Stimulated activated CD4-positive, alpha-beta T cell treated with anti-CD3 and anti-CD28 coated beads, Interleukin-2, amount 100 ng/mL, for 48 hours (primary cell): ENCODE measurements around the gene ANKRD34A.
"Not testable (repeated sequence)": the region's sequence is repeated elsewhere in the genome, so short reads cannot be mapped to it uniquely, and the experiment has no call there.

Experiments used
- DNase-seq, 2 donors: peaks; one replicate each; pipeline ENCODE4 v3.0.0-alpha.2; 2020

ANKRD34A gene

DNA sequence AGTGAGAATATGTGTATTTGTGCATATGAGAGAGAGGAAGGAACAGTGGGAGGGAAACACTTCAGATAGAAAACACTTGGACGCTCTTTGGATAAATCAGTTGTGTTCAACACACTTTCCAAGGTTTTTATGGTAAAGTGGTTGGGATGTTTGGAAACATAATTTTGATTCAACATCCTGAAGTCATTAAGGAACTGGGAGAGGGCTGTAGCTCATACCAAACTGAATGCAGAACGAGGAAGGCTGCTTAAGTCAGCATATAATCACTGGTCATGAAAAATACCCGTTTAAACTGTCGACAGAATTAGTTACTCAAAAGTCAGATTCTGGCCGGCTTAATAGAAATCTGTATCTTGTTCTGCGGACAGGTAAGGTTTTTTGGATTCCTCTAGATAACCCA, 21.5 kb downstream of the ANKRD34A start:
- DNase-seq: no peak

DNA sequence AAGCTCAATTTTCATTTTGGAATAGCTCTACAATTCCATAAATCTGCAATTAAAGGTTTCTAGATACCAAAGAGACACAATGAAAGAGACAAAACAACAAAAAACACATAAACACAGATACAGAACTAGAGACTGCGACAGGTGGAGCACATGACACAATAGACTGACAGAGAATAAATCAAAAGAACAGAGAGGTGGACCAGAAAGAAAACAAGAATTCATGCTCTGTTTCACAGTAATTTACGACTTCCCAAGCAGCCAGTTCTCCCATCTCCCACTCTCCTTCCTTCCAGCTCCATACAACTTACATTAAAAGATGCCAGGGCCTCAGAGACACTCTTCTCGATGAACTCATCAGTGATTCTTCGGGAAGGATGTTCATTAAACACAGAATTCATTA, 22.0 kb downstream of the ANKRD34A start:
- DNase-seq: no peak

DNA sequence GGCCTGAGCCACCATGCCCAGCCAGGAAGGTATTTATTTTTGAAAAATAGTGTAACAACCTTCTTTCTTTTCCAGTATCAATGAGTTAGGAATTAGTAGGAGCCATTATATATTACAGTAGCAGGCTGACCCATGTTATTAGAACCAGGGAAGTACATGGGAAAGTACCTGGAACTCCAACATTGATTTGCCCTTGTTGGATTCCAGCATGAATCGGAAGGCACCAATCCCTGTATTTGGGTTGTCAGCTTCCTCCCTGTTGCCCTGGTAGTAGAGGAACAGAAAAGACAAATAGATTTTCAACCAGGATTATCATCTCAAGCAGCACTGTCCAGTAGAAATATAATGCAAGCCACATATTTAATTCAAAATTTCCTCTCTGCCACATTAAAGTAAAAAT, 26.9 kb downstream of the ANKRD34A start:
- DNase-seq: no peak

DNA sequence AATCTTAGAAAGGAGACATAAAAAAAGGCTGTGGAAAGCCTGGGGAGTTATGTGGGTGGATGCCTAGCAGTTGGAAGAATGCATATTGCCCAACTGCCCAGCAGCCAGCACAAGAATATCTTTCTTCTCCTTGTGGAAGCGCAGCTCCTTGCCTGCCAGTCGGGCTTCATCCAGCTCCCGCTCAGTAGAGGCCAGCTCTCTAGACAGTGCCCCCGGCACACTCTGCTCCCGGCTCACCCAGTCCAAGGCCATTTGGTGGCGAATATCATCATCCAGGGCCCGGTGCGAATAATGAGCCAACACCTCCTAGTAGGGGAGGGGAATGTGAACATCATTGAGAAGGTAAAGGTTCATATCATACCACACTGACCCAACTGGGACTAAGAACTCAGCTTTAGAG, 28.1 kb downstream of the ANKRD34A start:
- no peak for DNase-seq

DNA sequence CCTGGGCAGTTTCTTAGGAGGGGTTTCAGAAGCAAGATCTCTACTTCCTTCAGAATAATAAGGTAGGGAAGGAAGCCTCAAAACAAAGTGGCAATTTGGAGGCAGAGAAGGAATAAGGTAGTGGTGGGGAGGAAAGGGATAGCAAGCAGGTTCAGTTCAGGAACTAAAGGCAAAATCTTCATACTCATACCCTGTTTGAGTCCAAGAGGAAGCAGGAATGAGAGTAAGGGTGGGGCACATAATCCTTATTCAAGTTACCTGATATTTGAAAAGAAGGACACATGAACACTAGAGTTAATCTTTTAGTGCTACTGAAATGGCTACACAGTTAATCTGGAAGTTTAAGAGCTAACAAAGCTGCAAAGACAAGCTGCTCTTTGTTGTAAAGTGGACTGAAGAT, 28.7 kb downstream of the ANKRD34A start:
- no peak for DNase-seq

DNA sequence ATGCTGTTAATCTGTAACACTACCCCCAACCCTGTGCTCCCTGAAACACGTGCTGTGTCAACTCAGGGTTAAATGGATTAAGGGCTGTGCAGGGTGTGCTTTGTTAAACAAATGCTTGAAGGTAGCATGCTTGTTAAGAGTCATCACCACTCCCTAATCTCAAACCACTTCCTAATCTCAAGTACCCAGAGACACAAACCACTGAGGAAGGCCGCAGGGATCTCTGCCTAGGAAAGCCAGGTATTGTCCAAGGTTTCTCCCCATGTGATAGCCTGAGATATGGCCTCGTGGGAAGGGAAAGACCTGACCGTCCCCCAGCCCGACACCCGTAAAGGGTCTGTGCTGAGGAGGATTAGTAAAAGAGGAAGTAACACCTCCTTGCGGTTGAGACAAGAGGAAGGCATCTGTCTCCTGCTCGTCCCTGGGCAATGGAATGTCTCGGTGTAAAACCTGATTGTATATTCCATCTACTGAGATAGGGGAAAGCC, 31.8 kb downstream of the ANKRD34A start:
- DNase-seq: not testable (repeated sequence)

DNA sequence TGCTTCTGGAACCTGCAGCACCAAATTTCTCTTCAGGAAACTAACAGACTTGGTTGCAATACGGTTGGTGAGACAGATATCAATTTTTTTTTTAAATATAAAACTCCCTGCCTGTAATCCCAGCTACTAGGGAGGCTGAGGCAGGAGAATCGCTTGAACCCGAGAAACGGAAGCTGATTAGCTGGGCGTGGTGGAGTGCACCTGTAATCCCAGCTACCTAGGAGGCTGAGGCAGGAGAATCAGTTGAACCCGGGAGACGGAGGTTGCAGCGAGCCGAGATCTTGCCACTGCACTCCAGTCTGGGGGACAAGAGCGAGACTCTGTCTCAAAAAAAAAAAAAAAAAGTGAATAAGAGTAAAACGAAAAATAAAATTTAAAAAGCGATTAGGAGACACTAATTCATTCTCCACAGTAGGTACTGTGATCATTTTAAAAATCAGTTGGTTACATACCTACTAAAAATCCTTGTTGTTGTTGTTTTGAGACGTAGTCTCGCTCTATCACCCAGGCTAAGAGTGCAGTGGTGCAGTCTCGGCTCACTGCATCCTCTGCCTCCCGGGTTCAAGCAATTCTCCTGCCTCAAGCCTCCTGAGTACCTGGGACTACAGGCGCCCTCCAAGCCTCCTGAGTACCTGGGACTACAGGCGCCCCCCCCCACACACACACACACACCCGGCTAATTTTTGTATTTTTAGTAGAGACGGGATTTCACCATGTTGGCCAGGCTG, 36.3 kb downstream of the ANKRD34A start:
- DNase-seq: no peak

DNA sequence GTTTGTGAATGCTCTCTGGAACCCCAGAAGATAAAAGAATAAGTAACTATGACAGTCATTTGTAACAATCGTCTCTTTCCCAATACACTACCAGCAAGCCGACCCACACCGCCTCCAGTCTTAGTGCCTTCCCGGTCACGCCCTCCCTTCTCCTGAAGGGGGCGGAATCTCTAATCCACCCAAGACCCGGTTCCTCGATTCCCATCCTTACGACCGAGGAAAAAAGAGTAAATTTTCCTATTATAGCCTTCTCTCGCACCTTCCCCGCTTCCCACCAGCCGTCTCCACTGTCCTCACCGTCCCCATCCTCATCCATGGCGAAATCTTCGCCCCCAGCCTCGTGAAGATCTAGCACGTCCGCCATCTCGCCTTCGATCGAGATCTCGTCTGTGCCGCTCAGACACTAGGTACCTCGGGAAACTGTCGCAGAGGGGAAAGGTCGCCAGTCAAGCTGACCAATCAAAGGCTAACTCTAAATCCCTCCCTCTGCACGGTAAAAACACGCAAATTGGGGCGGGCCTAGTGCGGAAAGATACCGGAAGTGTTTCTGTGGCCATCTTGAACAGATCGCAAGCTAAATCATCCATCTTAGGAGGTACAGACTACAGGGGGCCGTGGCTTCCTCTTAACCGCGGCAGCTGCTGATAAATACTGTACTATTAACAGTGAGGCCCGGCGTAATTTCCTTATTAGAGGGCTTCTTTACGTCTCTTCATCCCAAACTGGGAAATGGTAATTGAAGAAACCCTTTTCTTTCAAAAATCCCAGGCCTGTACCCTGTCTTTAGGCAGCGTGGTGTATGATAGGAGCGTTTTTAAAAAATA, 37.1 kb downstream of the ANKRD34A start, which contains the start of gene RBM8A:
RBM8A (minus strand) TSS at position 422 of the 824 bp plus-strand sequence; CDS start at position 364, 58 bp downstream.
- DNase-seq: peak; percentile 80 to 88

DNA sequence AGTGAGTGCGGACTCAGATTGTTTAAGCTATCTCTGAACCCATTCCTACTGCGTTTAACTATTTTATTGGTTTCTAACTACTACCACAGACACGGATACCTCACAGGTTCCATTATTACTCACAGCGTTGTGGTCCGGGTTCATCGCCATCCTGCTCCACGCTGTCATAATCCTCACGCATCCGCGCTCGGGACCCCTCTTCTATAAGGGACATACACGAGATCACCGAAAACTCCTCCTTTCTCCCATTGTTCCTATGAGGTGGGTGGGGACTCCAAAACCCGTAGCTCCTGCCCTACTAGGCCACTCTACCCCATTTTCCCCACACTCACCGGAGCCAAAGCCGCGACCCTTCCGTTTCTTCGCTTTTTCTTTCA, 37.7 kb downstream of the ANKRD34A start:
- DNase-seq: peak; percentile 42 to 47

DNA sequence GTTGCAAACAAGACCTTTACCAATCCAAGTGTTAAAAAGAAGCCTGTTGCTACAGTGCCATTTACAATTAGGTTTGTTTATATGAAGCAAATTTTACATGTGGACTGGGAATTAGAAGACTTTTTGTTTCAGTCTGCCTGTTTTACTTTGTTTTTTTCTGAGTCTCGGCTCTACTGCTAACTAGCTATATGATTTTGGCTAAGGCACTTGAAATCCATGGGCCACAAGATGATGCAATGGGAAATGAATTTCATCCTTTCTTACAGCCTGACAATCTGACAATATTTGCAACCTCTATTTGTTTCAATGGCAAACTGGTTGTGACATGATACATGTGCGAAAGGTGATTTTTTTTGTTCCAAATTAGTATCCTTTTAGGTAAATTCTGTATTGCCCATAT, 42.1 kb downstream of the ANKRD34A start:
- no peak for DNase-seq

DNA sequence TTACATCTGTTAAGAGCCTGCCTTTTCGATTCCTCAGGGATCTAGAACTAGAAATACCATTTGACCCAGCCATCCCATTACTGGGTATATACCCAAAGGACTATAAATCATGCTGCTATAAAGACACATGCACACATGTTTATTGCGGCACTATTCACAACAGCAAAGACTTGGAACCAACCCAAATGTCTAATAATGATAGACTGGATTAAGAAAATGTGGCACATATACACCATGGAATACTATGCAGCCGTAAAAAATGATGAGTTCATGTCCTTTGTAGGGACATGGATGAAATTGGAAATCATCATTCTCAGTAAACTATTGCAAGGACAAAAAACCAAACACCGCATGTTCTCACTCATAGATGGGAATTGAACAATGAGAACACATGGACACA, 44.1 kb downstream of the ANKRD34A start:
- not testable (repeated sequence) for DNase-seq

DNA sequence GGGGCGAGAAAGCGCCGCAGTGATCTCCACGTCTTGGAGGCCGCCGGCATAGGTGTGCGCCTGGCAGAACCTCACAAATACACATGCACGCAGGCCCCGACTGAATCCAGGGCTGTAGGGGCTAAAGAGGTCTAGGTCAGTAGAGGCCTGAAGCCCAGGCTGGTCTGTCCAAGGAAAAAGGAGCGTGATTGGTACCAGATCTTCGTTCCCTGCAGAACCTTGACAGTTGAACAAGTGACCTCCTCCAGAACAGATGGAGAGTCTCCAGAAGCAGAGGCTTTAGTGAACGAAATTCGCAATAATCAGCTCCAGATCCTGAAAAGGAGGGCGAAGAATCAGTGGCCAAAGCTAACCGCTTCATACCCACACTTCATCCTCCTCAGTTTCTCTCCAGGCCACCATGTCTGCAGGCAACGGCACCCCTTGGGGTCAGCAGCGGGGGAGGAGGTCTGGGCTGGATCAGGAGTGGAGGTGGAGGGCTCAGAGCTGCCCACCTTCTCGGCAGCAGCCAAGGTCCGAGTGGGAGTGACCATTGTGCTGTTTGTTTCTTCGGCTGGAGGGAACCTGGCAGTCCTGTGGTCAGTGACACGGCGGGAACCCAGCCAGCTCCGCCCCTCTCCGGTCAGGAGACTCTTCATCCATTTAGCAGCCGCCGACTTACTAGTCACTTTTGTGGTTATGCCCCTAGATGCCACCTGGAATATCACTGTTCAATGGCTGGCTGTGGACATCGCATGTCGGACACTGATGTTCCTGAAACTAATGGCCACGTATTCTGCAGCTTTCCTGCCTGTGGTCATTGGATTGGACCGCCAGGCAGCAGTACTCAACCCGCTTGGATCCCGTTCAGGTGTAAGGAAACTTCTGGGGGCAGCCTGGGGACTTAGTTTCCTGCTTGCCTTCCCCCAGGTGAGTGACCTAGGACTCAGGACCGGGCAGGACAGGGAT, 45.1 kb downstream of the ANKRD34A start:
- peak in 1 of 2 donors; percentile 28 for DNase-seq

DNA sequence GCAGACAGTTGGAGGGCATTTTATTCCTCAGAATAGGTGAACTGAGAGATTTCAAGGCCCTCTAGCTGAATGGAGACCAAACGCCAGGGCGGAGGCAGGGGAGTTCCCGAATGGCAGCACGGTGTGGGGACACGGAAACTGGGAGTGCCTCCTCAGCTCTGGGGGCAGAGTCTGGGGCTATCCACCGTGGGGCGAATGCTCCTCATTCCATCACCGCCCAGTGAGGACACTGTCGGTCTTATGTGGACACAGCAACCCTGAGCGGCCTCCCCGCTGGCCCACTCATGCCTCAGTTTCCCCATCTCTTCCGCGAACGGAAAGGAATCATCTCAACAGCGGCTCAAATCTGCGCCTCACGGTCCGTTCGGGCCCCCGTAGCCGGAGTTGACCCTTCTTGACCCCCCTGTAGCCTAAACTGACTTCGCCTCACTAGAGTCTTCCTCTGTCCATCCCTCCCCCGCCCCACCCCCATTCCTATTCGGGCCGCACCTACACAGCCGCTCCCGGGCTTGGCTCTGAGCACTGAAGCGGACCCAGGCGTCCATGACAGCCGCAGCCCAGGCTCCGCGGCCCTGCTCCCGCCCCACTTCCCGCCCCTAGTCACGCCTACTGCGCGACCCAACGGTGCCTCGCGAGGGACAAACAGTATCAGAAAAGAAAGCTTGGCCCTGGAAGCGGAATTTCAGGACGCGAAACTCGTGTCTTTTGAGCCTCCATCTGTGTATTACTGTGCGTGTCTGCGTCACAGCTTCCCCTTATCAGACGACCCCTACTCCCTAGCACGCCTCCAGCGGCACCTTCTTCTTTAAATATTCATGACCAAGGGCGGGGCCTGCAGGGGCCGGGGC, 46.0 kb downstream of the ANKRD34A start, which contains the start of gene PEX11B:
PEX11B (minus strand) TSS at position 574 of the 848 bp plus-strand sequence; CDS start at position 545, 29 bp downstream.
- peak; percentile 83 to 92 for DNase-seq

DNA sequence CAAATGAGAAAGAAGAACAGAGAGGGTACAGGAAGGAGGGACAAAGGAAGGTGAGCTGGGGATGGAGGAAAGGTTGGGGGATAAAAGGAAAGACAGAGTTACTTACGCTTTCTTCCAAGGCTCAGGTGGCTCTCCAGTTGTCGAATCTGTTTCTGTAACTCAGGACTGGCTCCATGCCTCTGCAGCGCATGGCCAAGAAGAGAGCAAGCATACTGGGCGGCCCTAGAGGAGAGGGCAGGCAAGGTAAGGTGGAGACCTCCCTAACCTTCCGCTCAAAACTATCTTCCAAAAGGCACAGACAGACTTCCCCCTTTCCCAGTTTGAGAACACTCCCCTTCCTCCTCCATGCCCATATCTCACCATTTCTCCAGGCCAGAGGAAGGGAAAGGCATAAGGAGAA, 46.8 kb downstream of the ANKRD34A start:
- DNase-seq: no peak

DNA sequence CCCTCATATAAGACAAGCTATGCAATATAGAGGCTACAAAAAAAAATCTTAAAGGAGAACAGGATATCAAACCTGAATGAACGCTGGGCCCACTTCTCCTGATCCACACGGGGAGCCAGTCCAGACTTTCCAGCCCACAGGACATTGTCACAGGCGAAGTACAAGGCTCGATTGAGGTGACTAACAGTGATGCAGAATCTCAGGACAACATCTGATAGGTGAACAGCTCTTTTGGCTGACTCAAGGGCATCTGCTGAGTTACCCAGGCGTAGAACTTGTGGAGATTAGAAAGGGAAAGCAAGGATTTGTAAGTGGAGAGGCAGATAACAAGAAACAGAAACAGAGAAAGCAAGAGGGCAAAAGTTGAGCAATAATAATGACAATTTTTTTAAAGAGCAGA, 47.6 kb downstream of the ANKRD34A start:
- DNase-seq: no peak

DNA sequence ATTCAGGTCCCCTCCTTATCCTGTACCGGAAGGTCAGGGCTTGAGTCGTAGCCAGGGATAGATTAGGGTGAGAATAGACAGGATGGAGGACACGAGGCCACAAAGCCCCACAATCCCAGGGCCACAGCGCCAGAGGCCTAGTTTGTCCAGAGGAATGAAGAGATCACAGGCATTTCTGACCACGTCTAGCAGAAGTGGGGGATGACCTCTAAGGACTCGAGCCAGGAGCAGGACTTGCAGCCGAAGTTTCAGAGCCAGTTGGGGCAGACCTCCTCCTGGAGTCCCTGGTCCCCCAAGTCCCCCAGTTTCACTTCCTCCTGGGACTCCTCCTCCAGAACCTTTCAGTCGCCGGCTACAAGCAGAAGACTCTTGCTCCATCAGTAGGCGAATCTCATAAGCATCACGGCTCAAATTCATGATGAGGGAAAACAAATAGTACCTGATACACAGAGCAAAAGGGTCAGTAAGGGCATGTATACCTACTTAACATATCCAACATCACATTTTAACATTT, 52.2 kb downstream of the ANKRD34A start:
- DNase-seq: no peak
